Measurements from ENCODE around the gene DDN.

Gene DDN

DNA sequence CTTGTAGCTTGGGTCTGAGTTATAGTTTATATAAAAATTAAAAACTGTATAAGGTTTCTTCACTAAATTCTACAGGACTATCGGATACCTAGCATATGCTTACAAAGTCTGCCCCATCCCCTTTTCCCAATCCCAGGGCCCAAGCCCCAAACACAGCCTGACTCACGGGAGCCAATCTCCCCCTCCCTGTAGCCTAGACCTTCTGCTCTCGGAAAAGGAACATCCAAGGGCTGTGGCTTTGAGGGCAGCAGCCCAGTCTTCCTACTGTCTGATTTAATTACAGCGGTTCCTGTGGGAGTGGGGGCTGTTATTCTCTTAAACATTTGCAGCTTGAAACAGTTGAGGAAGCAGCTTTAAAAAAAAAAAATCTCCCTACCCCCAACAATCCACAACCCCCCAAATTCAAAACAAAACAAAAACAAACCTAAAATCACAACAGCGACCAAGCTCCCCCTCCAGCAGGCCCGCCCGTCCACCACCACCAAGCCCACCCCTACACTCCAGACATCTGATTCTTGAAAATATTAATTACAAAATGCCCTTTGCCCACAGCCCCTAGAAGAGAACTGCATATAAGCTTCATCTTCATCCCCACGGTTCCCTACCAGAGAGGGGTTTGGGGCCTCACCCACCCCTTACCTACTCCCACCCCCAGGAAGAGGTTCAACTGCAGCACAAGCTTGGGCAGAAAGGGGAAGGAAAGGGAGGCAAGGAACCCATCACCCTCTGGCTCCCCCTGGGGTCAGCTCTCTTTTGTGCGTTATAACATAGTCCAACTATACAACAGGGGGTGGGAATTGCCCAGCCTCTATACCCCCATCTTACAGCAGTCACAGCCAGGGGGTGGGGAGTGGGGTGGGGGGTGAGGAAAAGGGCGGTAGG, 20.5 kb upstream of the DDN start:
- peak overlapping the region; percentile 98 for H3K27ac Mint-ChIP-seq

DNA sequence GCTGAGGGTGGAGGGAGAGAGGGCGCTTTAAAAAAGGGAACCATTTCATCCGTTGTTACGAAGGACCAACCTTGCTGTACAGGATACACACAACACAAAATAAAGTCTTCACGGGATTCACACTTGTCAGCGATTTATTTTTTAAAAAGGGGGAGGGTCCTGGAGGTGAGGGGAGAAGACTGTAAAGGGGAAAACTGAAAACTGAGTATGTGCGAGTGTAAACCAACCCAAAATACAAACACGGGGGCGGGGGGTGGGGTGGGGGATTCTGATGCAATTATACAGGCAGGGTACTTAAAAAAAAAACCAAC, 19.9 kb upstream of the DDN start:
- TF ChIP-seq, protein P1, sequence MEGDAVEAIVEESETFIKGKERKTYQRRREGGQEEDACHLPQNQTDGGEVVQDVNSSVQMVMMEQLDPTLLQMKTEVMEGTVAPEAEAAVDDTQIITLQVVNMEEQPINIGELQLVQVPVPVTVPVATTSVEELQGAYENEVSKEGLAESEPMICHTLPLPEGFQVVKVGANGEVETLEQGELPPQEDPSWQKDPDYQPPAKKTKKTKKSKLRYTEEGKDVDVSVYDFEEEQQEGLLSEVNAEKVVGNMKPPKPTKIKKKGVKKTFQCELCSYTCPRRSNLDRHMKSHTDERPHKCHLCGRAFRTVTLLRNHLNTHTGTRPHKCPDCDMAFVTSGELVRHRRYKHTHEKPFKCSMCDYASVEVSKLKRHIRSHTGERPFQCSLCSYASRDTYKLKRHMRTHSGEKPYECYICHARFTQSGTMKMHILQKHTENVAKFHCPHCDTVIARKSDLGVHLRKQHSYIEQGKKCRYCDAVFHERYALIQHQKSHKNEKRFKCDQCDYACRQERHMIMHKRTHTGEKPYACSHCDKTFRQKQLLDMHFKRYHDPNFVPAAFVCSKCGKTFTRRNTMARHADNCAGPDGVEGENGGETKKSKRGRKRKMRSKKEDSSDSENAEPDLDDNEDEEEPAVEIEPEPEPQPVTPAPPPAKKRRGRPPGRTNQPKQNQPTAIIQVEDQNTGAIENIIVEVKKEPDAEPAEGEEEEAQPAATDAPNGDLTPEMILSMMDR (IDR thresholded peaks at IDR 0.05), result no peak
- Mint-ChIP-seq H3K27me3 (ENCODE audit: low read depth, poor library complexity) (peaks cover 3% of the 10 kb centered on the region), H3K36me3 (ENCODE audit: low read depth) (peaks cover 31% of the 10 kb centered on the region), H3K4me3 (peak overlapping the region; percentile 92), H3K4me1 (peaks cover 34% of the 10 kb centered on the region), H3K9me3 (no peaks in the 10 kb centered on the region), H3K27ac (peak overlapping the region; percentile 94)
- no peak for DNase-seq

More for the DNA sequence above, 20.5 kb upstream of the DDN start:
- DNase-seq, result peak; percentile 36
- TF ChIP-seq, protein P1 (IDR thresholded peaks at IDR 0.05), result no peak
- peaks cover 3% of the 10 kb centered on the region for H3K27me3 Mint-ChIP-seq (ENCODE audit: low read depth, poor library complexity)
- peaks cover 37% of the 10 kb centered on the region for H3K36me3 Mint-ChIP-seq (ENCODE audit: low read depth)
- peak overlapping the region; percentile 92 for H3K4me3 Mint-ChIP-seq
- no peaks in the 10 kb centered on the region for H3K9me3 Mint-ChIP-seq
- H3K4me1 Mint-ChIP-seq, result peaks cover 34% of the 10 kb centered on the region

DNA sequence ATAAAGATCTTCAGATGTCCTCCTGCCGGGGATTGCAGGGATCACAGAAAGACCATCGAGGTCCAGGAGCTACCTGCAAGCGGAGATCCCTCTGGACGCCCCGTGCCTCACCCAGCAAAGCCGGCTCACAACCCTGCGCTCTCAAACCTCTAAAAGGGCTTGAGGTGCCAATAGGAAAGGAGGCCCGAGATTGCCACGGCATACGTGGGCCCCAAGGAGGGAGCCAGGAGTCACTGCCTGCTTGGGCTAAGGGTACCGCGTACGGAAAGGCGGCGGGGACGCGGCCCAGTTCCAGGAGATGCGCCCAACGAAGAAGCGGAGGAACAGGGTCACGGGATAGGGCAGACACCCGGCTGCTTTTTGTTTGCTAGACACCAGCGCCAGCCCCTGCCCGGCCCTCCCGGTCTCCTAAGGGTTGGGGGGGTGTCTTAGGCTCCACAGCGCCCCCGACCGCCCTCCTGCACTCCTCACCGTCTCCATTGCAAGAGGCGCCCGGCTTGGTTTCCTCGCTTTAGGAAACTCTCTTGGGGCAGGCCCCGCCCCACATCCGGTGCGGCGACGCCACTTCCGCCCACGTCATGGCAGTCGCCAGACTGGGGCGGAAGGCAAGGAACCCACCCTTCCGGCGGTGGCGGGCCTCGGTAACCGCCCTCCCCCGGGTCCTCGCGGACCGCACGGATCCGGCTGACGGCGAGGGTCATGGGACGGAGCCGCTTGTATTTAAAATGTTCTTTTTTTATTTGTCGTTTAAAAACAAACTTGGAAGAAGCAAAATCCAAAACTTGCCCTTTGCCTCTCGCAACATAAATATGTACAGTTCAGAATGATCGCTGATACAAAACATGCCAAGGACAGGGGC, 19.3 kb upstream of the DDN start, which contains the start of gene PRKAG1:
TSS of gene PRKAG1 (minus strand) at position 516 of the 859 bp plus-strand sequence. CDS start at position 480, 36 bp downstream.
- peak; percentile 94 for DNase-seq
- Mint-ChIP-seq H3K4me3 (peak within 1 kb of the TSS; percentile 92), H3K27me3 (ENCODE audit: low read depth, poor library complexity) (peaks cover 3% of the 10 kb centered on the region), H3K9me3 (no peaks in the 10 kb centered on the region), H3K27ac (peak within 1 kb of the TSS; percentile 98), H3K36me3 (ENCODE audit: low read depth) (peaks cover 28% of the 10 kb centered on the region), H3K4me1 (peaks cover 34% of the 10 kb centered on the region)
- TF ChIP-seq, protein P1 (IDR thresholded peaks at IDR 0.05), result peak; percentile 41

DNA sequence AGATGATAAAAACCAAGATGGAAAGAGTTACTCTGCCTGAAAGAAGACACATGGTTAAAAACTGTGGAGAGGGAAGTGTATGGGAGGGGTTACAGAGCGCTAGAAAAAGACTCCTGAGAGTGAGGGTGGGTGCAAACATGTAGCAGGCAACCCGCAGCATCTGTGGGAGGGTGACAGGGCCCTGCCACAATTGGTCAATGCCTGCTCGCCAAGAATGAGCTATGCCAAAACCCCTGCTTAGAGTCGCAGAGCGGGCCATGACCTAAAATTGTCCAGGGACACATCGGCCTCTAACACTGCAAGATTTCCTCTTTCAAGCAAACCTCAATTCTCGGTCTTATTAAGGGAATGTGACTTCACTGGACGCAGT, 18.7 kb upstream of the DDN start:
- DNase-seq, result no peak
- H3K27me3 Mint-ChIP-seq (ENCODE audit: low read depth, poor library complexity), result peaks cover 3% of the 10 kb centered on the region
- TF ChIP-seq, protein P1 (IDR thresholded peaks at IDR 0.05), result no peak
- H3K4me1 Mint-ChIP-seq, result peaks cover 34% of the 10 kb centered on the region
- peak overlapping the region; percentile 94 for H3K27ac Mint-ChIP-seq
- no peaks in the 10 kb centered on the region for H3K9me3 Mint-ChIP-seq
- peak overlapping the region; percentile 92 for H3K4me3 Mint-ChIP-seq
- peaks cover 23% of the 10 kb centered on the region for H3K36me3 Mint-ChIP-seq (ENCODE audit: low read depth)

DNA sequence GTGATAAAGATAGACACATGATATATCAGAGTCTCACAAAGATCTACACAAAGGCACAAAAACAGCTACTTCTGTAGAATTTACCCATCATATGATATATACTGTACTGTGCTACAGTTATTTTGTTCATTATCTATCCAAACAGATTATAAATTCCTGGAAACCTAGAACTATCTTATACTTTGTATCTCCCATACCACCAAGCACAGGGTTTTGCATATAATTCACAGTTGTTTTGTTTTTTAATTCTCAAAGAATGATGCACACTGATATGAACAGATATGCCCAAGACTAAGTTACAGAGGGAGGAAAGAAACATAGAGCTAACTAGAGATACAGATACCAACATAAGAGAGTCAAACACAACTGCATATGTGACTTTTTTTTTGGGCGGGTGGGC, 16.0 kb upstream of the DDN start:
- peaks cover 3% of the 10 kb centered on the region for H3K27me3 Mint-ChIP-seq (ENCODE audit: low read depth, poor library complexity)
- H3K9me3 Mint-ChIP-seq, result no peaks in the 10 kb centered on the region
- peaks cover 25% of the 10 kb centered on the region for H3K36me3 Mint-ChIP-seq (ENCODE audit: low read depth)
- no peak overlapping the region for H3K4me3 Mint-ChIP-seq
- TF ChIP-seq, protein P1 (IDR thresholded peaks at IDR 0.05), result no peak
- H3K4me1 Mint-ChIP-seq, result peaks cover 34% of the 10 kb centered on the region
- DNase-seq, result no peak
- H3K27ac Mint-ChIP-seq, result no peak overlapping the region
